GM19099 (cell line): ENCODE data around the gene CD247.

Experiments
- POLR2A ChIP-seq: IDR thresholded peaks from 3 replicates; pipeline ENCODE4 v1.6.1; 2011; ENCODE audit warnings: low read depth; ENCODE audit not compliant: insufficient read length; ENCODE audit errors: extremely low read depth

The CD247 gene

DNA sequence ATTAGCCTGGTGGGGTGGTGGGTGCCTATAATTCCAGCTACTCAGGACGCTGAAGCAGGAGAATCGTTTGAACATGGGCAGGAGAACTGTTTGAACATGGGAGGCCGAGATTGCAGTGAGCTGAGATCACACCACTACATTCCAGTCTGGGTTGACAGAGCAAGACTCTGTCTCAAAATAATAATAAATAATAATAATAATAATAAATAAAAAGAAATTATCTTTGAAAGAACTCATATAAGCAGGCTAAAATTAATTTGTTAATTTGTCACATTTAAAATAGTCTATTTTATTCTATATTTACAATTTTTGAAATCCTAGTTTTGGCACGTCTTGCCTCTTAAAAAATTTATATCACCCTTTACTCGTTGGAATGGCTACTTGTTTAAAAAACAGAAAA lies 27.6 kb downstream of the CD247 start:
- TF ChIP-seq POLR2A: no peak

GRCh38 chr1:167489571-167490340 lies 28.6 kb downstream of the CD247 start:
- no peak for TF ChIP-seq POLR2A

DNA sequence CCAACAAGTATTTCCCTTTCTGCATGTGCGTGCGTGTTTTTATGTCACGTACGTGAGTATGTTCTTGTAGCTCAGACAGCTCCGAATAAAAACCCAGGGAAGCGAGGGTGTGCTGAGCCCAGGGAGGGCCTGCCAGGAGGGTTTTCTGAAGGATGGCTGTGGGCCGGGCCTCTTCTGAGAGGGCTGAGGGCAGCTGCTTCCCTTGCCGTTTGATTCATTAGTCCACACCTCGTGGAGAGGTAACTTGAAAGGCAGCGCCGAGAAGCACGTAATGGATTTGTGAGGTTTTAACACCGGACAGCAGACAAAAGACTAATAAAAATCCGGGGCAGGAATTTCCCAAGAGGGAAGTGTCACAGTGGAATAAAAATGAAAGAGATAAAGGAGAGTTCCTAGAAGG lies 29.5 kb downstream of the CD247 start:
- no peak for TF ChIP-seq POLR2A

- TF ChIP-seq POLR2A: no peak
These were observed 30.7 kb downstream of the CD247 start for GRCh38 chr1:167487614-167488013.

DNA sequence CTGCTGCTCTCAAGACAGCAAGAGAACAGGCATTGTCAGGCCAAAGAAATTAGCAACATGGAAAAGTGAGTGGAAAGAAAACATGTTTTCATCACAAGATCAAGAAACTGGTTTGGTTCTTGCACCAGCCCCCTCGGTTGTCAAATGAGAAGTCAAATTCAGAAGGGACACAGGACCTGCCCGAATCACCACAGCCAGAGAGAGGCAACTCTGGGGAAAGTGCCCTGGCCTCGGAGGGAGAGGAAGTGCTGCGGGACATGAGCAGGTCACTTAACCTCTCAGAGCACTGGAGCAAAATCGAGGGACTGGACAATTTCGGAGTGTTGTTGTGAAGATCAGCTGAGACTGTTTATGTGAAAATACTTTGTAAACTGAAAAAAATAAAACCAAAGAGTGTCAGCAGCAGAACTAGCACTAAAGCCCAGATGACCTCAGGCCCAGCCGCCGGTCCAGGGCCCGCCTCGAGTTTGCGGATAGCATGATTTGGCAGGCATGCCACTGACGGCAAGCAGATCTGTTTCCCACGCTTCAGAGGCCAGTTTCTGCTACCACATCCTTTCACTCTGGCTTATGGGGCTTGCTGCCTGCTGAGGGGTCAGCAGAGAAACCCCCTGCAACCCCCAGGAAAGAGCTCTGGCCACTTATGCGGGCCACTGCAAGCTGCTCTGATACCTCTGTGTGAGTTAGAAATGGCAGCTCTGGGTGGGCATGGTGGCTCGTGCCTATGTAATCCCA lies 32.1 kb downstream of the CD247 start:
- TF ChIP-seq POLR2A: no peak

GRCh38 chr1:167484726-167485502 lies 33.4 kb downstream of the CD247 start:
- no peak for TF ChIP-seq POLR2A

DNA sequence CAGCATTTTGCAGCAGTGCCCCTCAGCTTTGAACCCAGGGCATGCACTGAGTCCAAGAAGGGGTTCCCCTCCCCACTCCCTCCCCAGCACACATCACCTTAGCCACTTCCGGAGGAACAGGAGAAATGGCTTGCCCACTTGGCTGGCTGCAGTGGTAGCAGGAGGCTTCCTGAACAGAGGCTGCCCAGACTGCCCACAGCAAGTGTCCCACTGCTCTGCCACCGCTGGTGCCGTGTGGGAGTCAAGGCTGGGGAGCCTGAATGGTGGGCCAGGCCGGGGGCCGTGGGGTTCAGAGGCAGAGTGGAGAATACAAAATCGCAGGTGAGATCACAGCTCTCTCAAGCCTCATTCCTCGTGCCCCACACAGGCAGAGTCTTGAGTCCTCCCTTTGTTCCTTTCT lies 34.5 kb downstream of the CD247 start:
- no peak for TF ChIP-seq POLR2A

DNA sequence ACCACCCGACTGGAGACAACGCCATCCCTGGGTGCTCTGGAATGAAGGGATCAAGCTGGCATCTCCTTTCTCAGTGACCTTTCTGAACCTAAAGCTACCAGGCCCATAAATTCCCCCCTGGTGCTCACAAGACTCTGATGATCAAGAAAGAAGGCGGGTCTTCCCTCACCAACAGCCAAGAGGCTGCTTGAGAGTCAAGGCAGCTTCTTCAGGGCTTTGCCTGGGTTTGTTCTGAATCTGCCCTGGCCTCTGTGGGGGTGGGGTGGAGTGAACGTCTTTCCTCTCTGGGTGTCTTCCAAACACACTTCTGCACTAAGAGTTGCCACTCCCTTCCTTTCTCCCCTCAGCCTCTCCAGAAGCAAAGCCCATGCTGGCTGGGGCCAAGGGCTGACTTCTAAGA lies 36.1 kb downstream of the CD247 start:
- TF ChIP-seq POLR2A: no peak

DNA sequence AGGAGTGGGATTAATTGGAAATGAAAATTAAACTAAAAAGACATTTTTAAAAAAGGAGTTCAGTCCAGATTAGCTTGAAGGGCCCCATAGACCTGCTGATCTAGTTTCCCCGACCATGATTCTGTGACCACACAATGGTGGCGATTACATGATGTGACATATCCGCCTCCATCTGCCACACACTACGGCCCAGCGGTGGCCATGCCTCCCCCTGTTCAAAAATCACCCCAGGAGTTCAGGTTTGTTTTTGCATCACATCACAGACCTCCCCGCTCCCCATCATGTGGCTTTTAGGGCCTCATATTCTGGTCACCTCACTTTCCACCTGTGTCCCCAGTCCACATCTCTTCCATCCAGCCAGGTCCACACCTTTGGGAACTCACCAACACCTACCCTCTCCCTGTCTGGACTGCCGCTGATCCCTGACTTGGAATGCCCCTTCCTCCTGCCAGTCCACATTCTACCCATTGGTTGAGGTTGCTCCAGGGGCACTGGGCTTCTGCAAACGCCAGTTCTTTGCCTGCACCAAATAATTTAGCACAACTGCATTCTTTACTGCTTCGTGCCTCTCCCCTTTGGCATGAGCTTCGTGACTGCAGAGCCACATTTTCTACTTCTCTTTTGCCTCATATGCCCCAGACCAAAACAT lies 38.9 kb downstream of the CD247 start:
- TF ChIP-seq POLR2A: no peak

- TF ChIP-seq POLR2A: no peak
These were observed 40.3 kb downstream of the CD247 start for GRCh38 chr1:167477986-167478385.

DNA sequence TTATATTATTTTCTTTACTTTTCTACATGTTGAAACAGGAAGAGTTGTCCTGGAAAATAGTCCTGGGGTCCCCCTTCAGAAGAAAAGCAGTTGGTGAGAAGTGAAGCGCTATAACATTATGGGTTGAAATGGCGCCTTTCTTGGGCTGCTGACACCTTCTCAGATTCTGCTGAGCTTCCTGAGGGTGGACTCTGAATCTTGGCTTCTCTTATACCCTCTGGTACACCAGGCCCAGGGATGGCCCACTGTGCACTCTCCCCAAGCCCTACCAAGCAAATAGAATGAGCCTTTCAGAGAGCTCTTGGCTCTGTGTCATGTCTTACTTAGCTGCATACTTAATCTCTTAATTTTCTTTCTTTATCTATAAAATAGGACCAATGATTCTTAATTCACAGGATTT lies 42.3 kb downstream of the CD247 start:
- TF ChIP-seq POLR2A: no peak

DNA sequence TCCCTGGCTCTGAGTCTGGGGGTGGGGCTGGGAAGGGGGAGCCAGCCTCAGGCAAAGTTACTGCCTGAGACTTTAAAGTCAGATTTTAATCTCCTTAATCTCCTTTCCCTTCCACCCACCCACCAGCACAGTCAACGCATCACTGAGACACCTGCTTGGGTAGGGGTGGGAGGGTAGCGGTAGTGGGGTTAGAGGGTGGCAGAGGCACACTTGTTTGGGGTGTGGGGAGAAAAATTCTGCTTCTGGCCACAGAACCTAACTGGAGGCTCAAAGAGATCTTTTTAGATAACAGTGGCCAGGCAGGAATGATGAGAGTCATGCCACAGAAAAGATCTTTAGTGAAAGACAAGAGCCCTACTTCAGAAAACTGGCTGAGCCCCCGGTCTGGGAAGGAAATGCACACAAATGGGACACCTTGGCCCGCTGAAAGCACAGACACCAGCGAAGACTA lies 44.1 kb downstream of the CD247 start:
- no peak for TF ChIP-seq POLR2A

- no peak for TF ChIP-seq POLR2A
These were observed 44.6 kb downstream of the CD247 start for GRCh38 chr1:167473761-167474160.

- TF ChIP-seq POLR2A: no peak
These were observed 45.4 kb downstream of the CD247 start for GRCh38 chr1:167472752-167473521.

GRCh38 chr1:167471568-167471967 lies 46.8 kb downstream of the CD247 start:
- TF ChIP-seq POLR2A: no peak
